ENCODE results near the gene CKMT2. TPM values are rescaled to one million over a fixed set of nuclear protein-coding genes. Genes with fewer than 3 reads are reported as not detected.

The CKMT2 gene
- total RNA-seq, 1 donor = 1.0 TPM

Other genes starting within 250 kb of the CKMT2 start
- gene ZCCHC9, start 68.3 kb downstream of the CKMT2 start, total RNA-seq = 16.0 TPM
- gene ACOT12, start 160.8 kb downstream of the CKMT2 start, total RNA-seq = 0.31 TPM

All from mononuclear cell (primary cell).